HG02763 (cell line): ENCODE data around the gene PITPNM1.

Source experiments
- ATAC-seq: cut with Tn5 transposase; IDR thresholded peaks from one replicate; pipeline ENCODE4 v1.9.1; 2021; ENCODE audit warnings: mild to moderate bottlenecking, moderate library complexity; ENCODE audit not compliant: unreplicated experiment

The PITPNM1 gene

DNA sequence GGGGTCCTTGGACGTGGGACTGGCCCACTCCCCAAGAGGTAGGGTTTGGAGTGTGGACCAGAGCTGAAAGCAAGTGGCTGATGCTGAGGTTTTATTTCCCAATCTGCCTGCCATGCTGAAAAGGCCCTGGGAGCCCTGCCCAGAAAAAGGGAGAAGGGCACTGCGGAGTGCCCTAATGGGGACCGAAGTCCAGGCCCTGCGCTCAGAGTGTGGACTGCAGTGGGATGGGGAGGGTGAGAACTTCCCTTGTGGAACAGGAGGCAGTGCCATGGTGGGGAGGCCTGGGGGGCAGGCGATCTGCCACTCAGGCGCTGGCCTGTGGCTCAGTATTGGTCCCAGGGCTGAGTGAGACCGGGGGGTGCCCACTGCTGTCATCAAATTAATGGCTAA is 56.9 kb downstream of the PITPNM1 start:
- ATAC-seq: no peak

DNA sequence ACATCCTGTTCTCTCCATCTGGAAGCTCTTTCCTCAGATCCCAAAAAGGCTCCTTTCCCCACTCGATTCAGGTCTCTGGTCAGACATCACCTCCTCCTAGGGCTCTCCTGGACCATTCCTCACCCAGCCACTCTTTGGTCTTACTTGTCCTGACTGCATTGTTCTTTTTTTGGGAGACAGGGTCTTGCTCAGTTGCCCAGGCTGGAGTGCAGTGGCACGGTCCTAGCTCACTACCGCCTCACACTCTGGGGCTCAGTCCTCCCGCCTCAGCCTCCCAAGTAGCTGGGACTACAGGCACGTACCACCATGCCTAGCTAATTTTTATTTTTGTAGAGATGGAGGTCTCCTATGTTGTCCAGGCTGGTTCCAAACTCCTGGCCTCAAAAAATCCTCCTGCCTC is 59.6 kb downstream of the PITPNM1 start:
- ATAC-seq: no peak

DNA sequence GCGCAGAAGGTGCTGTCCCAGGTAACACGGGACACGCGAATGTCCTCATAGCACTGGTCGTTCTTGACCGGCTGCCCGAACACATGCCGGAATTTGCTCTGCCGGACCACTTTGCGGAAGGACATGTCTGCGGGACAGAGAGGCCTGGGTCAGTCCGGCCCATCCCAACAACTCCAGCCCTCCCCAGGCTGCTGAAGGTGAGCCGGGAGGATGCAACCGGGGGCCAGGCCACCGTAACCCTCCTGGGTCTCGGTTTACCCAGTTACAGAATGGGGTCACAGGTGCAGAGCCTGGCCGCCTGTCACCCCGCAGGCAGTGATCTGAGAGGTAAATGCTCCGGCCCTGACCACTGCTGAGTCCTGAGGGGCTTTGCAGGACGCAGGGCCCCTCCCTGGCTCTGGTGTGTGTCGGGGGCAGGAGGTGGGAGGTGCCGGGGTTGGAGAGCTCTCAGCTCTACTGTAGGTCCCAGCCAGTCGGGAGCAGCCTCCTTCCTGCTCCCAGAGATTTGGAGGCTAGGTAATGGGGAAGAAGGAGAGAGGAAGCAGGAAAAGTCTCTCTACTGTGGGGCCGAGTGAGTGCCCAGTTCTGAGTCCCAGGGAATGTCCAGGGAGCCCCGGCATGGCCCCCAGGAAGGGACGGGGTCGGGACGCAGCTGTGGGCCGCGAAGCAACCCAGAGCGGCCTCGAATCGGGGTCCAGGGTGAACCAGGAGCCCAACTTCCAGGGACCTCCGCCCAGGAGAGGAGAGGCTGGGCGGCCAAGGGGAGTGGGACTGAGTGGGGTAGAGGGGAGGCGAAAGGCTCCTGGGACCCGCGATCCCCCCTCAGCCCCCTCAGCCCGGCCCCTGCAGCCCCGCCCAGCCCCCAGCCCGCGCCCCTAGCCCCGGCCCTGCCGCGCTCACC is 62.4 kb downstream of the PITPNM1 start:
- ATAC-seq: no peak
